ENCODE data around the gene C1QTNF6. TPM values are rescaled to one million over a fixed set of nuclear protein-coding genes. Genes with fewer than 3 reads are reported as not detected.

Gene C1QTNF6
- polyA plus RNA-seq, 1 of the 3 experiments (the other 2 are of a cell fraction) = 47.7 TPM

DNA sequence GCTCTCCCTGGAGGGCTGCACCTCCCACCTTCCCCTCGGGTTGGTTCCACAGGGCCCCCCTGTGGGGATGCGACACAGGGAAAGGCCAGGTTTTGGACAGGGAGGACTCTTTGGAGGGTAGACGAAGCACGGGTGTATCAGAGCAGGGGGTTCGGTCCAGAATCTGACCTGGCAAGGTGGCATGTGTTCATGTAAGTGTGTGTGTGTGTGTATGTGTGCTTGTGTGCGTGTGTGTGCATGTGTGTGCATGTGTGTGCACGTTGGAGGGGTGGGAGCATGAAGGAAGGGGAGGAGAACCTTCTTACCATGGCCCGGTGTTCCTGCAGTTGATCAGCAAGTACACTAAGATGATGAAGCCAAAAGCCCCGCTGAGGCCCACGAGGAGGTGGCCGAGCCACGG, 53.0 kb downstream of the C1QTNF6 start:
- Histone ChIP-seq H3K9ac (no peak overlapping the region), H4K20me1 (ENCODE audit: insufficient read depth) (no peaks in the 10 kb centered on the region), H3K79me2 (ENCODE audit: insufficient read depth) (no peaks in the 10 kb centered on the region), H3K4me3 (ENCODE audit: low read depth in 2 of 2, low read length in 1 of 2) (no peak overlapping the region), H2AFZ (ENCODE audit: low read depth) (no peak overlapping the region), H3K4me2 (no peak overlapping the region), H3K27ac (ENCODE audit: low read depth in 2 of 2, low read length in 1 of 2) (no peak overlapping the region), H3K36me3 (replicated peaks in 1 of 2; ENCODE audit: control insufficient read depth in 1 of 2, insufficient read depth in 2 of 2, low read length in 1 of 2) (no peaks in the 10 kb centered on the region), H3F3A (replicated peaks; ENCODE audit: insufficient read depth) (no peaks in the 10 kb centered on the region), H3K4me1 (ENCODE audit: control insufficient read depth in 1 of 2, insufficient read depth in 2 of 2, low read depth in 1 of 2, low read length in 1 of 2) (no peaks in the 10 kb centered on the region), H3K9me2 (no peaks in the 10 kb centered on the region), H3K27me3 (ENCODE audit: insufficient read depth) (no peaks in the 10 kb centered on the region), H3K9me3 (no peaks in the 10 kb centered on the region)
- no peak for TF ChIP-seq SMC3 (IDR thresholded peaks at IDR 0.05; ENCODE audit: low read depth, low read length)
- no peak for TF ChIP-seq IRF3 (IDR thresholded peaks at IDR 0.05; ENCODE audit: low read depth, low read length)
- no peak for TF ChIP-seq CTCF (IDR thresholded peaks at IDR 0.05)
- TF ChIP-seq RAD21 (IDR thresholded peaks at IDR 0.05; ENCODE audit: low read length) = no peak
- TF ChIP-seq ZBTB33 (IDR thresholded peaks at IDR 0.05; ENCODE audit: borderline replicate concordance, low read depth) = no peak
- TF ChIP-seq CHD2 (IDR thresholded peaks at IDR 0.05; ENCODE audit: low read length, partially characterized antibody) = no peak
- TF ChIP-seq EZH2phosphoT487 (IDR thresholded peaks at IDR 0.05; ENCODE audit: borderline replicate concordance, low read depth) = no peak
- no peak for TF ChIP-seq MAX (IDR thresholded peaks at IDR 0.05; ENCODE audit: low read depth)
- TF ChIP-seq, protein P1, sequence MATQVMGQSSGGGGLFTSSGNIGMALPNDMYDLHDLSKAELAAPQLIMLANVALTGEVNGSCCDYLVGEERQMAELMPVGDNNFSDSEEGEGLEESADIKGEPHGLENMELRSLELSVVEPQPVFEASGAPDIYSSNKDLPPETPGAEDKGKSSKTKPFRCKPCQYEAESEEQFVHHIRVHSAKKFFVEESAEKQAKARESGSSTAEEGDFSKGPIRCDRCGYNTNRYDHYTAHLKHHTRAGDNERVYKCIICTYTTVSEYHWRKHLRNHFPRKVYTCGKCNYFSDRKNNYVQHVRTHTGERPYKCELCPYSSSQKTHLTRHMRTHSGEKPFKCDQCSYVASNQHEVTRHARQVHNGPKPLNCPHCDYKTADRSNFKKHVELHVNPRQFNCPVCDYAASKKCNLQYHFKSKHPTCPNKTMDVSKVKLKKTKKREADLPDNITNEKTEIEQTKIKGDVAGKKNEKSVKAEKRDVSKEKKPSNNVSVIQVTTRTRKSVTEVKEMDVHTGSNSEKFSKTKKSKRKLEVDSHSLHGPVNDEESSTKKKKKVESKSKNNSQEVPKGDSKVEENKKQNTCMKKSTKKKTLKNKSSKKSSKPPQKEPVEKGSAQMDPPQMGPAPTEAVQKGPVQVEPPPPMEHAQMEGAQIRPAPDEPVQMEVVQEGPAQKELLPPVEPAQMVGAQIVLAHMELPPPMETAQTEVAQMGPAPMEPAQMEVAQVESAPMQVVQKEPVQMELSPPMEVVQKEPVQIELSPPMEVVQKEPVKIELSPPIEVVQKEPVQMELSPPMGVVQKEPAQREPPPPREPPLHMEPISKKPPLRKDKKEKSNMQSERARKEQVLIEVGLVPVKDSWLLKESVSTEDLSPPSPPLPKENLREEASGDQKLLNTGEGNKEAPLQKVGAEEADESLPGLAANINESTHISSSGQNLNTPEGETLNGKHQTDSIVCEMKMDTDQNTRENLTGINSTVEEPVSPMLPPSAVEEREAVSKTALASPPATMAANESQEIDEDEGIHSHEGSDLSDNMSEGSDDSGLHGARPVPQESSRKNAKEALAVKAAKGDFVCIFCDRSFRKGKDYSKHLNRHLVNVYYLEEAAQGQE (IDR thresholded peaks at IDR 0.05; ENCODE audit: low read depth, low read length) = no peak
- TF ChIP-seq, protein P2, sequence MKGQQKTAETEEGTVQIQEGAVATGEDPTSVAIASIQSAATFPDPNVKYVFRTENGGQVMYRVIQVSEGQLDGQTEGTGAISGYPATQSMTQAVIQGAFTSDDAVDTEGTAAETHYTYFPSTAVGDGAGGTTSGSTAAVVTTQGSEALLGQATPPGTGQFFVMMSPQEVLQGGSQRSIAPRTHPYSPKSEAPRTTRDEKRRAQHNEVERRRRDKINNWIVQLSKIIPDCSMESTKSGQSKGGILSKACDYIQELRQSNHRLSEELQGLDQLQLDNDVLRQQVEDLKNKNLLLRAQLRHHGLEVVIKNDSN (IDR thresholded peaks at IDR 0.05; ENCODE audit: borderline replicate concordance, low read depth) = no peak
- no peak for TF ChIP-seq MXI1 (IDR thresholded peaks at IDR 0.05; ENCODE audit: low read depth, low read length)
- TF ChIP-seq RFX5 (IDR thresholded peaks at IDR 0.05; ENCODE audit: low read length) = no peak
- TF ChIP-seq, protein P3, sequence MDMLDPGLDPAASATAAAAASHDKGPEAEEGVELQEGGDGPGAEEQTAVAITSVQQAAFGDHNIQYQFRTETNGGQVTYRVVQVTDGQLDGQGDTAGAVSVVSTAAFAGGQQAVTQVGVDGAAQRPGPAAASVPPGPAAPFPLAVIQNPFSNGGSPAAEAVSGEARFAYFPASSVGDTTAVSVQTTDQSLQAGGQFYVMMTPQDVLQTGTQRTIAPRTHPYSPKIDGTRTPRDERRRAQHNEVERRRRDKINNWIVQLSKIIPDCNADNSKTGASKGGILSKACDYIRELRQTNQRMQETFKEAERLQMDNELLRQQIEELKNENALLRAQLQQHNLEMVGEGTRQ (IDR thresholded peaks at IDR 0.05; ENCODE audit: borderline replicate concordance, low read depth, low read length) = no peak
- TF ChIP-seq SIN3A (IDR thresholded peaks at IDR 0.05; ENCODE audit: borderline replicate concordance, low read depth, low read length) = no peak
- no peak for TF ChIP-seq GATA2 (CRISPR knock-in tag; IDR thresholded peaks at IDR 0.05)
- TF ChIP-seq TEAD4 (IDR thresholded peaks at IDR 0.05; ENCODE audit: borderline replicate concordance, insufficient read depth) = no peak
- WGBS (ENCODE audit: low lambda C conversion rate) = 69% methylated on average over 9 of the region's 12 CpGs
- CTCF ChIA-PET = no interaction called here
- POLR2A ChIA-PET = no interaction called here
- no peak for DNase-seq
